Motor neuron (in vitro differentiated cells): ENCODE results near the gene DGKG. TPM values are rescaled to one million over a fixed set of nuclear protein-coding genes. Genes with fewer than 3 reads are reported as not detected.

Experiments used
- ATAC-seq, 8 experiments: fragments of 200-7000 bp; cut with Tn5 transposase; replicated peaks in 6 of 8; 2 replicates each; pipeline ENCODE4 v1.8.0; 2021; ENCODE audit warnings: mild to moderate bottlenecking in 8 of 8, moderate library complexity in 8 of 8
- H3K27ac ChIP-seq, 2 donors: fragments of 250-450 bp; sonication (Bioruptor Pico); 2 replicates each; pipeline ENCODE4 v1.9.0; 2021; ENCODE audit warnings: antibody characterized with exemption in 2 of 2, mild to moderate bottlenecking in 2 of 2, moderate library complexity in 1 of 2
- H3K4me1 ChIP-seq, 2 donors: fragments of 250-450 bp; sonication (Bioruptor Pico); replicated peaks in 1 of 2; 2 replicates each; pipeline ENCODE4 v1.6.1; 2021; ENCODE audit warnings: antibody characterized with exemption in 2 of 2, mild to moderate bottlenecking in 2 of 2, moderate library complexity in 1 of 2
- H3K4me3 ChIP-seq, 5 donors: fragments of 250-450 bp; sonication (Bioruptor Pico); 2 replicates each; pipeline ENCODE4 v1.9.0; 2021; ENCODE audit warnings: antibody characterized with exemption in 5 of 5, mild to moderate bottlenecking in 5 of 5, moderate library complexity in 4 of 5
- WGBS, 10 experiments: fragments of 450-650 bp; shearing (Covaris generic); methylation state at CpG; one replicate each; pipeline ENCODE4 v1.0.0; 2022; 5-methylcytosine and 5-hydroxymethylcytosine counted together
- in situ Hi-C, 9 experiments: fragments of 400-800 bp; cut with MboI; loops; one replicate each; pipeline ENCODE4 v1.15.0; 2021; ENCODE audit warnings: low sequenced_read_pairs in 9 of 9, low pct_unique_long_range_greater_than_20kb in 2 of 9; ENCODE audit not compliant: unreplicated experiment in 9 of 9
- total RNA-seq, 8 experiments: library from RNA; unstranded; fragments of 300-600 nt; gene quantifications; 2 replicates each; pipeline versions ENCODE4 v1.2.3 to v1.2.4, GENCODE V29; 2022

DGKG gene
- total RNA-seq, 8 experiments from 2014 or later: 0.05 to 3.1 (median 0.66) TPM; not detected in 1

DNA sequence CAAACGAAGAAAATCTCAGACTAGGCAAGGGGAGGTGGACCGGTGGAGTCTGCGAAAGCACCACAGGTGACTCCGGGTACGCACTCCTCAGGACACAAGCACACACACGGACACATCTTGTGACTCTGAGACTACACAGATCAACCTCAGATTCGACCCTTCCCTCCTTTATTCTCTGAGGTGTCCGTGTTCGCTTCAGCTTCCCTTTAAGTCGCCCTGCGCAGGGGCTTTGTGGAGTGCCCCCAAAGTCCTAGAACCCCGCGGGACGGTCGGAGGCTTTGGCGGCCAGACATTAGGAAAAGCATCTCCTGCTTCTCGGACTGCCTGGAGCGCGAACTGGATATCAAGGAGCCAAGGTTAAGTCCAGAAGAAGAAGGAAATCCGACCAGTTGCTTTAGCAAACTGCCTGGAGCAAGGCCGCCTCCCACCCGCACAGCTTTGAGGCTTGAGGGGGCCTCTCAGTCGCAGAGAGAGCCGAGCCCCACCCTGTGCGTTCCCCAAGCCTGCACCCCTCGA lies 730 bp downstream of the DGKG start:
- 0 to 10% (median 0%) methylated on average over 1 to 7 of the region's 26 CpGs; no CpG with 5 or more reads in 3 of the 10 experiments for WGBS, 10 experiments
- peak in 5 of 8 experiments; percentile 10 to 52 (median 40) for ATAC-seq
- in situ Hi-C loops: no loop called here
- H3K27ac ChIP-seq: no peak overlapping the region
- peak overlapping the region; percentile 27 to 48 (median 29) for H3K4me3 ChIP-seq
- peaks cover 0 to 7% of the 10 kb centered on the region in 2 donors for H3K4me1 ChIP-seq

DNA sequence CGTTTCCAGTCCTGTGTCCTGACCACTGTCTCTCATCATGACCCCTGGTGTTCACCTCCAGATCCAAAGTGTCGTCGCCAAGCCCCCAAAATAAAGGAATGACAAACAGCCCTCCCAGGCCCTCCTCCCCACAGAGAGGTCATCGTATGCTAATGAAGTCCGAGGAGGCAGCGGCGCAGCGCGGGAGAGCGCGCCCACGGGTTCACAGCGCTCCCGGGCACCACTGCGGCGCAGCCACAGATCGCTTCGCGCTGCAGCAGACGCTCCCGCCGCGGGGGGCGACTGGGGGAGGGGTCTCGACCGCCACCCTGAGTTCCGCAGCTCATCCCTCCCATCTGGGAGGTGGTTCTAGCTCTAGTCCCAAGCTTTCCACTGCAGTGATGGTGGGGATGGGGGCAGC lies 1.3 kb downstream of the DGKG start:
- H3K4me3 ChIP-seq: peak overlapping the region; percentile 27 to 48 (median 29)
- in situ Hi-C loops: no loop called here
- H3K4me1 ChIP-seq: peaks cover 0 to 7% of the 10 kb centered on the region in 2 donors
- H3K27ac ChIP-seq: no peak overlapping the region
- WGBS, 10 experiments: 0 to 3% (median 1%) methylated on average over 2 to 18 of the region's 27 CpGs; no CpG with 5 or more reads in 4 of the 10 experiments
- ATAC-seq: peak in 5 of 8 experiments; percentile 50 to 75 (median 64)

DNA sequence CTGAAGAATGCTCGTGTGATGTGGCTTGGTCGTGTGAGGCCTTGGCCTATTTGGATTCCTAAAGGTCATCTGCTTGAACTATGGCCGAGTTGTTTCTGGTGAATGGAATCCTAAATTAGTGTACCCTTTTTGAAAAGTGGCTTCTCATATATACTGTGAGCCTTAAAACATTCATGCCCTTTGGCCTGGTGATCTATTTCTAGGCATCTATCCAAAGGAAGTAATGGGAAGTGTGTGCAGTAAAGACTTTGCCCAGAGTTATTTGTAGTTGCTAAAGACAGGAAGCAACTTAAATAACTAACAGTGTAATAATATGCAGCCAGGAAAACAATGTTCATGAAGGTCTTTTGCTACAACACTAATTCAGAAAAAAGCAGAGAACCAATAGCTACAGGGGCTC lies 3.0 kb downstream of the DGKG start:
- in situ Hi-C loops: no loop called here
- Histone ChIP-seq H3K4me3 (no peak overlapping the region), H3K4me1 (peaks cover 0 to 7% of the 10 kb centered on the region in 2 donors), H3K27ac (no peak overlapping the region)
- 37 to 83% (median 67%) methylated on average over 1 to 3 of the region's 3 CpGs; no CpG with 5 or more reads in 3 of the 10 experiments for WGBS, 10 experiments
- ATAC-seq: no peak

DNA sequence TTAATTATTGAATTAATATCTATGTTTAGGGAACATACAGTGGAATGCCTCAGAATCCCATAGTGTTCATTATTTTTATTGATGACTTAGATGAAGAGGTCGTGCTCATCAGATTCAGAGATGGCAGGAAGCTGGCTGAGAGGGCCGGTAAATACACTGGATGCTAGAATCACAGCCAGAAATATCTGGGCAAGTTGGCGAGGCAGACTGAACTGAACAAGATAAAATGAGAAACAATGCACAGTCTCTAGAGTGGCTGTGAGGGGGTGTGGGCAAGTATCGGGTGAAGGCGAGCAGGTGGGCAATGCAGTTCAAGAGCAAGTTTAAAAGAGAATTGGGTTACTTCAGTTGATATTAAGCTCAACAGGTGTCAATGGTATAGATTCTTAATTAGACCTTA lies 5.9 kb downstream of the DGKG start:
- WGBS, 10 experiments: 58 to 100% (median 80%) methylated on average over 1 to 5 of the region's 5 CpGs; no CpG with 5 or more reads in 1 of the 10 experiments
- no peaks in the 10 kb centered on the region for H3K4me1 ChIP-seq
- in situ Hi-C loops: no loop called here

DNA sequence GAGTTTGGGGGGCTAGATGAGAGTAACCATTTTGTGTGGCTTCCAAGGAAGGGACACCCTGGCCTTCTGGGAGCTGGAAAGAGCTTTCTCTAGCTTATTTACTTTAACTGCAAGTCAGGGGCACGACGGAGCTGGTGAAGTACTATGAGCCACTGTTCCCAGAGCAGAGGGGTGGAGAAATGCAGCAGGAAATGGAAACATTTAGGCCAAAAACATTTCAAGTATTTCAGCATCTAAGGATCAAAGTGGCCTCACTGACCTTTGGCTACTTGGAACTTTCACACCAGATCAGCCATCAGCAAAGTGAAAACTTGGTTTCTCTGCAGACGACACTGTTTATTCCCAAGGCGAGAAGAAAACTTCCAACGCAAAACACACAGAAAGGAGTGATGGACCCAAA lies 7.9 kb downstream of the DGKG start:
- in situ Hi-C loops: no loop called here
- no peak overlapping the region for H3K27ac ChIP-seq
- ATAC-seq: no peak
- H3K4me1 ChIP-seq: no peaks in the 10 kb centered on the region
- 0 to 91% (median 47%) methylated on average over 2 to 5 of the region's 5 CpGs; no CpG with 5 or more reads in 2 of the 10 experiments for WGBS, 10 experiments
- no peak overlapping the region for H3K4me3 ChIP-seq

More for the DNA sequence above, 5.9 kb downstream of the DGKG start:
- Histone ChIP-seq H3K4me3 (no peak overlapping the region), H3K27ac (no peak overlapping the region)
- ATAC-seq: no peak

DNA sequence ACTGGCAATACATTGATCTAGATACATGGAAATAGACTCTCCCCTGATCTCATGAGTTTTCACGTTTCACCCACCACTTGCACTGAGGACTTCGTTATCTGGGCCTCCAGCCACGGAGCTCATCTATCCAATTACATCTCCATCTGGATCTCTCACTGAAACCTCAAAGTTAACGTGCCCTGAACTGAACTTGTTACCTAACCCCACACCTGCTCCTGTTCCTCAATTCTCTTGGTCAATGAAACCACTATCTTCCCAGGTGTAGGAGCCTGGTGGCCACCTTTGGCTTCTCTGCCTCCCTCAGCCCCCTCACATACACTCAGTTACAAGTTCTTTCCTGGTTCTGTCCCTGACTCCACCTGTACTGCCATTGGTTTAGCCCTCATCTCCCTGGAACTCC lies 9.7 kb downstream of the DGKG start:
- Histone ChIP-seq H3K27ac (no peak overlapping the region), H3K4me3 (no peak overlapping the region), H3K4me1 (no peaks in the 10 kb centered on the region)
- no peak for ATAC-seq
- in situ Hi-C loops: no loop called here
- 0 to 88% (median 57%) methylated on average over 1 to 4 of the region's 4 CpGs; no CpG with 5 or more reads in 3 of the 10 experiments for WGBS, 10 experiments

DNA sequence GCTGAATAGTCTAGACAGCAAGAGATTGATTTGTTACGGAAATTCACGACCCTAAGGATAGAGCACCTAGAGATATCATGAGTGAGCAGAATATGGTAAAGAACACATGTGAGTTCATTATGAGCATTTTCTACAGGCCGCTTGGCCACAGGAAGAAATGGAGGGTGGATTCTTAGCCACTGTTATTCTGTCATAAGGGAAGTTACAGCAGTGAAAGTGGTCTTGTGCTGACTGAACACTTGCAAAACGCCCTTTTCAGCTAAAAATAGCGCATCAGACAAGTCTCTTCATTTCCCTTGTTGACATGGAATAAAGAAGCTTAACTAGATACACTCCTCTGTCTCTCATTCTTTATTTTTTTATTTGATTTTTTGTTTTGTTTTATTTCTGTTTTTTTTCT lies 19.8 kb downstream of the DGKG start:
- in situ Hi-C loops: no loop called here
- Histone ChIP-seq H3K27ac (no peak overlapping the region), H3K4me1 (no peaks in the 10 kb centered on the region), H3K4me3 (no peak overlapping the region)
- 49 to 100% (median 85%) methylated on average over 1 to 5 of the region's 5 CpGs; no CpG with 5 or more reads in 1 of the 10 experiments for whole genome bisulfite sequencing, 10 experiments
- no peak for ATAC-seq

DNA sequence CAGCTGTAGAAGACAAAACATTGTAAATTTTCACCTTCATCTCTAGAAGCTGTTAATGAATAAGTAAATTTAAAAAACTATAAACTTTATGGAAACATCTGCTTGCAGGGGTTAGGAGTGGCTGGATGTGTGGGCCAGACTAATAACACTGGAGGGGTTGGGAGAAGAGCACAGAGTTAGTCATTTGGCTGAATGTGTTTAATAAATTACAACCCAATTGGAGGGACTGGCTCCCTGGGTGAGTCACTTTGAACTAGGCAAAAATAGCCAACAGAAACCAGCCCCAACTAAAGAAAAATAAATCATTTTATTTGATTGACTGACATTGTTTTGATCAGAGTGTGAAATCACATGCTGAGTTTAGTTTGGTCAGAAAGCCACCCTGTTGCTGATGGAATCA lies 21.8 kb downstream of the DGKG start:
- Histone ChIP-seq H3K4me1 (no peaks in the 10 kb centered on the region), H3K27ac (no peak overlapping the region), H3K4me3 (no peak overlapping the region)
- peak in 2 of 8 experiments; percentile 97 to 100 for ATAC-seq
- in situ Hi-C loops: no loop called here

DNA sequence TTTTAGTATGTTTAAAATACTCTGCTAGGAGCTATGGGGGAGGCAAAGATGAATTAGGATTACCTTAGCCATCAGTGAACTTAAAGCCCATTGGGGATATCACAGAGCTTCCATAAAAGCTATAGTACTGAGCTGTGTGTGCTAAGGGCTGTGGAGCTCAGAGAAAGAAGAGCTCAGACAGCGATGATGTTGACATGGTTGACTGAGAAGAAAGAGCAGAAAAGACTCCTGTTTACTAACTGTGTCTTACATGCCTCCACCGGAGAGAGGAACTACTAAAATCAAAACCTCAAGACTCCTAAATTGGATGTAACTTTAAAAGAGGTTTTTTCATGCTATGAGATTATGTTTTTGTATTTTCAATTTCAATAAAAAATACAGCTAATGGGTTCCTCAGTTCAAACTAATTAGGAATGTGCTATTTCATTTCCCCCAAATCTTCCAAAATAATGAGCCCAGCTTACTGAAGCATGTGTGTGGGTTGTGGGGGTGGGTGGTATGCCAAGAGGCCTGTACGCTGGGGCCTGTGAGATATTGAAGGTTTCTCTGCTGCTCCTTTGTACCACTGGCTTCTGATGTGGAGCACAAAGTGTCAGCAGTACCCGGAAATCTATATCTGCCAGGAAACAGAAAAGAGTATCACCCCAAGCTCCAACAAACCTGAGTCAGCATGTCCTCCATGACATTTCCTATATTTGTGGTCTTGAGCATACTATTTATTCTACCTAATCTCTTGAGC lies 22.7 kb downstream of the DGKG start:
- H3K4me3 ChIP-seq: no peak overlapping the region
- no peaks in the 10 kb centered on the region for H3K4me1 ChIP-seq
- no peak overlapping the region for H3K27ac ChIP-seq
- ATAC-seq: no peak
- in situ Hi-C loops: no loop called here
- WGBS, 10 experiments: 28 to 100% (median 78%) methylated on average over 1 to 4 of the region's 4 CpGs; no CpG with 5 or more reads in 1 of the 10 experiments

DNA sequence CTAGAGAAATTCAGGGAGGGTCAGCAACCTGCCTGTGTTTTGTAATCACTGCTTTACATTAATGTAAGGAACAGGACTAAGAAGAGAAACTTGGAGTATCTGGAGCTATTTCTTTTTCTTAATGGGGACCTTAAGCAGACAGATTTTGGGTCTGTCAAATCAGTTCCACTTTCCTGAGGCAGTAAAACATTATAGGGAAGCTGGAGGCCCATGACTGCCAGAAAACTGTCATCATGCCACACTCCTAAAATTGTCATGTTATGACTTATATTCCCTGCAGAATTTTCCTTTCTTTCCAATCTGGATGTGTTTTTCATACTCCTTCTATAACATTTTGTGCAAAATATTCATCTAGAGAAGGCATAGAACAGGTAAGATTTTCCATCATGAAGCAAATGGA lies 28.8 kb downstream of the DGKG start:
- in situ Hi-C loops: no loop called here
- H3K4me1 ChIP-seq: peaks cover 0 to 1% of the 10 kb centered on the region in 2 donors

DNA sequence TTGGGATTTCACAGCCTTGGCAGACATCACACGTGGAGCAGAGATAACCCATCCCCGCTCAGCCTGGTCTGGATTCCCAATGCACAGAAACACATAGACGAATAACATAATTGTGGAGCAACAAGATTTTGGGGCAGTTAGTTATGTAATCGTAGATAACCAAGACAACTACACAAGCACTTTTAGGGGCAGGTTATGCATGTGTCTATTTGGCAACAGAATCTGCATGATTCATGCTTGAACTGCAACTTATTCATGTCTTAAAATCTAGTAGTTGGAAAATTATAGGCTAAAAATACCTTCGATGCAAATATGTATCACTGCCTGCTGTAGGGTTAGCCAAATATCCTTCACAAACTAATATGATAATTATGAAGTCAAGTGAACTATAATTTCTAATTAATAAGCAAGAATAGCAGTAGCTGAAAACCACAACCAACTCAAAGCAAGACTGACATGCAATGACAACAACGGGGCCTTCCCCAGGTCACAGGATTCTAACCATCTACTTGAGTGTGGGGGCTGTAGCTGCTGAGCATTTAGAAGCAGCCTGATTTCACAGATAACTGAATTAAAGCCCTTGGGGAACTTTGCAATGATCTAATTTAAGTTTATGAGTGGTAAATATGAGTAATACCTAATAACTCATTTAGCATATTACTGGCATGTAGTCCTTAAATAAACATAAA lies 31.1 kb downstream of the DGKG start:
- ATAC-seq: peak in 2 of 8 experiments; percentile 74 to 83
- in situ Hi-C loops: no loop called here
- Histone ChIP-seq H3K4me1 (peaks cover 0 to 3% of the 10 kb centered on the region in 2 donors), H3K4me3 (no peak overlapping the region), H3K27ac (no peak overlapping the region)
- WGBS, 10 experiments: 0 to 94% (median 76%) methylated on average over 1 to 5 of the region's 6 CpGs

More for the DNA sequence above, 28.8 kb downstream of the DGKG start:
- H3K4me3 ChIP-seq: no peak overlapping the region
- no peak overlapping the region for H3K27ac ChIP-seq
- ATAC-seq: no peak

DNA sequence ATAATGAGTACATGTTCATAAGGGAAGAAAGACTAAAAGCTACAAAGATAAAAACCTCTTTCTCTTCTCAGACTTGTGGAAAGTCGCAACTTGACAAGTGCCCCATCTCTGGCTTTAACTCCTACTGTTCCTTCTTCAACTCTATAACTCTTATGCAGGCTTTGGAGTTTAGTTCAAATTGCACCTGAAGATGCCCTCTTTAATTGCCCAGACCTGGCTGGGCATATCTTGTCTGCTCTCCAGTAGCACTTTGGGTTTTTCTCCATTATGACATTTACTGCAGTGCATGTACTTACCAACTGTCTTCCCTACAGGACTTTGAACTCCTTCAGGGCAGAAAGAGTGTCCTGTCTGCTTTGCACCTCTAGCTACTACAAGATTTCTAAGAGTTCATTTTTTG lies 32.4 kb downstream of the DGKG start:
- Histone ChIP-seq H3K4me1 (peaks cover 0 to 3% of the 10 kb centered on the region in 2 donors), H3K27ac (no peak overlapping the region), H3K4me3 (no peak overlapping the region)
- no peak for ATAC-seq
- 0 to 100% (median 78%) methylated on average over 1 of the region's 1 CpG; no CpG with 5 or more reads in 4 of the 10 experiments for WGBS, 10 experiments
- in situ Hi-C loops: no loop called here

DNA sequence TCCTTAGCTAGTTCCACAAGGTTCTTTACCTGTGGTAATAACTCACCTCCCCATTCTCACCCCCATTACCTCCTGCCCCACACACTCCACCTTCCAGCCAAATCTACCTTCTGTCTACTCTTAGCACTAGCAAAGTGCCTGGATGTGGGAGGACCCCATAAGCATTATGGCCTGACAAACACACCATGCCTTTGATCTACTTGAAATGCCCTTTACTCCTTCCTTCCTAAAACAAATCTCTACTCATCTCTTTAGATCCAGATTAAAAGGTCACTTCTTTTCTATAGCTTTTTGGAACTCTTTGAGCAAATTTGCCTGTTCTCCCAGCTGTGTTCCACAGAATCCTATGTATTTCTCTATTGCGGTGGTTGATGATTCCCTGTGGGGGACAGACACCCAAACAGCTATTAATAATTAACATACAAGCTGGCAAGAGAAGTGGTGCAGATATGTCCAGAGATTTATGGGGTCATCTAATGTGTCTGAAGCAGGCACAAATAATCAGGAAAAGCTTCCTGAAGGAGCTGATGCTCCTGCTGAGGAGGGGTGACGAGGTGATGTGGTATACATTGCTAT lies 34.0 kb downstream of the DGKG start:
- 43 to 100% (median 83%) methylated on average over 1 to 2 of the region's 2 CpGs; no CpG with 5 or more reads in 3 of the 10 experiments for WGBS, 10 experiments
- in situ Hi-C loops: no loop called here
- H3K27ac ChIP-seq: no peak overlapping the region
- no peak for ATAC-seq
- peaks cover 0 to 3% of the 10 kb centered on the region in 2 donors for H3K4me1 ChIP-seq
- H3K4me3 ChIP-seq: no peak overlapping the region
